ENCODE data around the gene TDG.

The TDG gene

GRCh38 chr12:103998976-103999375 is 33.3 kb downstream of the TDG start:
- TF ChIP-seq CTCF (IDR thresholded peaks at IDR 0.05; ENCODE audit: low read depth, low read length, missing control alignments), result no peak
- DNase-seq (ENCODE audit: low read depth), result no peak
- no peak overlapping the region for H3K4me3 ChIP-seq (ENCODE audit: low read depth, low read length)
- in situ Hi-C loops (cut with HindIII; ENCODE audit: low sequenced_read_pairs), result no loop called here

DNA sequence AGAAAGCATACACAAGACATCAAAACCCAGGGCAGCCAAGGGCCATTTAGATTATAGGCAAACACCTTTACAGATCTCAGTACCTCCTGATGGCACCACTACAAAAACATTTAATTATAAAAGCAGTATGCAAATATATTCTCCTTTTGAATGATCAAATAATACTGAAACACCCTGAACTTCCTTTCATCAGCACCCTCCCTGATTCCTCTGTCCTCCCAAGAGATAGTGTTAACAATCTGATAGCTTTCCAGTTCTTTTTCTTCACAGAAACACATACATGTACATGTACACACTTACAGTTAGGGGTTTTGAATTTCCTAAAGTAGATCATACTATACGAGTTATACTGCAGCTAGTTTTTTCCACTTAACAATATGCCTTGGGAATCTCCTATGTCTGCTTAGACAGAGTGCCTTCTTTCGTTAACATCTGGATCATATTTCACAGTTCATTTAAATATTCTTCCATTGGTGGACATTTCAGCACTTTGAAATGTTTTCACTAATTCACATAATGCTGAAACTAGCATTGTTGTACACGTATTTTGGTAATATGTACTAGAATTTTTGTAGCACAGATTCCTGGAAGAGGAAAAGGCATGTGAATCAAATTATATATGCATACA is 35.2 kb downstream of the TDG start:
- no peak for TF ChIP-seq CTCF (IDR thresholded peaks at IDR 0.05; ENCODE audit: low read depth, low read length, missing control alignments)
- in situ Hi-C loops (cut with HindIII; ENCODE audit: low sequenced_read_pairs), result no loop called here
- H3K4me3 ChIP-seq (ENCODE audit: low read depth, low read length), result no peak overlapping the region
- no peak for DNase-seq (ENCODE audit: low read depth)

GRCh38 chr12:104002686-104003085 is 37.0 kb downstream of the TDG start:
- in situ Hi-C loops (cut with HindIII; ENCODE audit: low sequenced_read_pairs), result no loop called here
- no peak overlapping the region for H3K4me3 ChIP-seq (ENCODE audit: low read depth, low read length)
- no peak for TF ChIP-seq CTCF (IDR thresholded peaks at IDR 0.05; ENCODE audit: low read depth, low read length, missing control alignments)
- DNase-seq (ENCODE audit: low read depth), result no peak

DNA sequence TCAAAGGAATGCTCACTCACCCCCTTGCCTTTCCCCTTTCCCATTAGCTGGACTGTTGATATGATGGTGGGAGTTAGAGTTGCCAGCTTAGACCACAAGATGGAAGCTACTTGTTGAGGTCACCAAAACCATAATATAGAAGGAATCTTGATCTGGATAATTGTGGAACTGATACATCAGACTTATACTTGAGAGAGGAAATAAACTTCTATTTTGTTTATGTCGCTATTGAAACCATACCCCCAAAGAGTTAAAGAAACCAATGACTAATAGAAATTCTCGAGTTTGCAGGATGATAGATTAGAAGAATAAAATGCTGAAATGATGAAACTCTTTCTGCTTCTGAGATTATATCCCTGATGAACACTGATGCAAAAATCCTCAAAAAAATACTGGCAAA is 37.9 kb downstream of the TDG start:
- no peak for DNase-seq (ENCODE audit: low read depth)
- no peak overlapping the region for H3K4me3 ChIP-seq (ENCODE audit: low read depth, low read length)
- in situ Hi-C loops (cut with HindIII; ENCODE audit: low sequenced_read_pairs), result no loop called here
- no peak for TF ChIP-seq CTCF (IDR thresholded peaks at IDR 0.05; ENCODE audit: low read depth, low read length, missing control alignments)

DNA sequence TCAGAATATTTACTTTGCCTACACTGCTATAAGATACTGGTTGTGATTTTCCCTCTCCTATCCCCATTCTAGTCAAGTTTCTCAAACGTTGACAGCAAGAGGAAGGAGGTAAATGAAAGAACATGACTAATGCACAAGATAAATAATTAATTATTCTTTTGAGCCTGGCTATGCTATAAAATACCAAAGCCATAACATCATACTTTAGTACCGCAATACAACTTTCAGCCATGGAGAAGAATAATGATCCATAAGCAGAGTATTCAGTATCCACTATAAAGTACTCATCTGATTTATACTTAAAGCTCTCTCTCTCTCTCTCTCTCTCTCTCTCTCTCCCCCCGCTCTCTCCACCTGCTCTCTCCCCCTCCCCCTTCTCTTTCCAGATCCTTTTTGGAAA is 41.3 kb downstream of the TDG start:
- in situ Hi-C loops (cut with HindIII; ENCODE audit: low sequenced_read_pairs), result no loop called here
- peak; percentile 36 for DNase-seq (ENCODE audit: low read depth)
- no peak for TF ChIP-seq CTCF (IDR thresholded peaks at IDR 0.05; ENCODE audit: low read depth, low read length, missing control alignments)
- no peak overlapping the region for H3K4me3 ChIP-seq (ENCODE audit: low read depth, low read length)

GRCh38 chr12:104010121-104010520 is 44.4 kb downstream of the TDG start:
- no peak for DNase-seq (ENCODE audit: low read depth)
- in situ Hi-C loops (cut with HindIII; ENCODE audit: low sequenced_read_pairs), result no loop called here
- no peak overlapping the region for H3K4me3 ChIP-seq (ENCODE audit: low read depth, low read length)
- TF ChIP-seq CTCF (IDR thresholded peaks at IDR 0.05; ENCODE audit: low read depth, low read length, missing control alignments), result no peak

Data from astrocyte of the cerebellum (primary cell).